HCT116 (cell line): Measurements from ENCODE around the gene AXL. TPM values are rescaled to one million over a fixed set of nuclear protein-coding genes. Genes with fewer than 3 reads are reported as not detected.

Experiments used
- ATAC-seq: fragments of 200-7000 bp; cut with Tn5 transposase; 2 replicates; pipeline ENCODE4 v1.9.1; 2020; ENCODE audit warnings: mild to moderate bottlenecking, moderate library complexity
- BruUV-seq: library from RNA; stranded (reverse); fragments of 400-500 nt; replicated peaks from 2 replicates; lab custom pipeline; 2021; lab: Mats Ljungman, UMichigan
- CTCF ChIA-PET: fragments of 300-600 bp; sonication (Branson Sonifier 250); formaldehyde crosslinking; loops from one replicate; lab custom pipeline; 2021; ENCODE audit warnings: antibody characterized with exemption; lab: Charles Lee
- POLR2A ChIA-PET: fragments of 300-600, 350-600 bp; sonication (Branson Sonifier 250); formaldehyde crosslinking; loops from one replicate; lab custom pipeline; 2021; ENCODE audit warnings: antibody characterized with exemption; lab: Charles Lee
- RAD21 ChIA-PET, 2 experiments: fragments of 300-600 bp; sonication (Branson Sonifier 250); formaldehyde crosslinking; loops; one replicate each; lab custom pipeline; 2023; ENCODE audit warnings: low total read pairs in 2 of 2; ENCODE audit not compliant: uncharacterized antibody in 2 of 2, unreplicated experiment in 2 of 2, low non-redundant PET in 1 of 2; lab: Charles Lee
- DNase-seq: peaks from one replicate; pipeline ENCODE4 v3.0.0-alpha.2; 2010; ENCODE audit warnings: low read depth, low spot score
- H2AFZ ChIP-seq: fragments of 200-600 bp; shearing (Covaris generic), sonication (generic); 2 replicates; pipeline ENCODE4 v1.6.1; 2017; ENCODE audit warnings: low read depth, mixed run types, mixed read lengths, antibody characterized with exemption, low read length; ENCODE audit not compliant: poor library complexity, severe bottlenecking
- H3K27ac ChIP-seq: 2 replicates; pipeline ENCODE4 v1.5.1; 2012; ENCODE audit warnings: low read depth, low read length
- H3K27me3 ChIP-seq: fragments of 200-600 bp; sonication (generic); 2 replicates; pipeline ENCODE4 v1.6.1; 2016; ENCODE audit warnings: mixed run types, low read length, mixed read lengths; ENCODE audit not compliant: insufficient read depth
- H3K36me3 ChIP-seq, 2 experiments: fragments of 200-500 bp in 1 of 2; fragments of 200-600 bp in 1 of 2; sonication (Bioruptor generic) in 1 of 2; sonication (generic) in 1 of 2; 2 replicates each; pipeline versions ENCODE4 v1.5.1 to v1.6.1; 2014 to 2016; ENCODE audit warnings: low read length in 2 of 2, inconsistent platforms in 1 of 2, mixed read lengths in 1 of 2, mixed run types in 1 of 2; ENCODE audit not compliant: insufficient read depth in 2 of 2, control insufficient read depth in 1 of 2
- H3K4me1 ChIP-seq, 2 experiments: fragments of 200-600 bp in 1 of 2; sonication (generic) in 1 of 2; 2 replicates each; pipeline versions ENCODE4 v1.5.1 to v1.6.1; 2012 to 2017; ENCODE audit warnings: low read length in 2 of 2, inconsistent platforms in 1 of 2, mild to moderate bottlenecking in 1 of 2, mixed read lengths in 1 of 2, mixed run types in 1 of 2, moderate library complexity in 1 of 2; ENCODE audit not compliant: insufficient read depth in 2 of 2, control insufficient read depth in 1 of 2
- H3K4me2 ChIP-seq: fragments of 200-600 bp; sonication (generic); 2 replicates; pipeline ENCODE4 v1.6.1; 2017; ENCODE audit warnings: mixed run types, low read length, mixed read lengths
- H3K4me3 ChIP-seq, 2 experiments: fragments of 200-600 bp in 1 of 2; sonication (generic) in 1 of 2; replicated peaks in 1 of 2; 2 replicates each; pipeline ENCODE4 v1.5.1; 2011 to 2016; ENCODE audit warnings: low read length in 2 of 2, control low read depth in 1 of 2, low read depth in 1 of 2, mild to moderate bottlenecking in 1 of 2, mixed read lengths in 1 of 2, mixed run types in 1 of 2
- H3K79me2 ChIP-seq: fragments of 200-600 bp; sonication (generic); 2 replicates; pipeline ENCODE4 v1.6.1; 2017; ENCODE audit warnings: mild to moderate bottlenecking, mixed run types, low read length, moderate library complexity, mixed read lengths; ENCODE audit not compliant: insufficient read depth
- H3K9ac ChIP-seq: fragments of 200-600 bp; sonication (generic); 2 replicates; pipeline ENCODE4 v1.6.1; 2016; ENCODE audit warnings: low read length, mixed read lengths
- H3K9me2 ChIP-seq: fragments of 200-600 bp; sonication (generic), shearing (Covaris generic); 2 replicates; pipeline ENCODE4 v1.6.1; 2017; ENCODE audit warnings: mixed run types, mild to moderate bottlenecking, moderate library complexity; ENCODE audit not compliant: insufficient read depth
- H3K9me3 ChIP-seq, 2 experiments: fragments of 200-500 bp in 1 of 2; fragments of 200-600 bp in 1 of 2; sonication (Bioruptor generic) in 1 of 2; sonication (generic) in 1 of 2; 2 replicates each; pipeline ENCODE4 v1.6.1; 2014 to 2017; ENCODE audit warnings: low read length in 2 of 2, mixed read lengths in 2 of 2, inconsistent platforms in 1 of 2, low read depth in 1 of 2, mild to moderate bottlenecking in 1 of 2, mixed run types in 1 of 2, moderate library complexity in 1 of 2; ENCODE audit not compliant: control insufficient read depth in 1 of 2, insufficient read depth in 1 of 2
- H4K20me1 ChIP-seq: fragments of 200-600 bp; sonication (generic), shearing (Covaris generic); 2 replicates; pipeline ENCODE4 v1.6.1; 2017; ENCODE audit warnings: mixed run types, mild to moderate bottlenecking, moderate library complexity; ENCODE audit not compliant: insufficient read depth
- ATF3 ChIP-seq: IDR thresholded peaks from 2 replicates; pipeline ENCODE4 v1.6.1; 2012
- CEBPB ChIP-seq: IDR thresholded peaks from 2 replicates; pipeline ENCODE4 v1.6.1; 2012; ENCODE audit warnings: low read depth
- EGR1 ChIP-seq: IDR thresholded peaks from 2 replicates; pipeline ENCODE4 v1.6.1; 2012; ENCODE audit warnings: low read depth
- ELF1 ChIP-seq: IDR thresholded peaks from 2 replicates; pipeline ENCODE4 v1.6.1; 2012; ENCODE audit warnings: low read depth, borderline replicate concordance
- EZH2phosphoT487 ChIP-seq: fragments of 200-600 bp; IDR thresholded peaks from 2 replicates; pipeline ENCODE4 v1.6.1; 2018; ENCODE audit warnings: antibody characterized with exemption, borderline replicate concordance
- FOSL1 ChIP-seq: IDR thresholded peaks from 2 replicates; pipeline ENCODE4 v1.6.1; 2012; ENCODE audit warnings: low read depth
- POLR2A ChIP-seq: IDR thresholded peaks from 2 replicates; pipeline ENCODE4 v1.7.0; 2011; ENCODE audit warnings: borderline replicate concordance; ENCODE audit not compliant: insufficient read depth, insufficient read length; ENCODE audit errors: extremely low read depth
- RAD21 ChIP-seq: IDR thresholded peaks from 2 replicates; pipeline ENCODE4 v1.6.1; 2012; ENCODE audit warnings: low read depth, mild to moderate bottlenecking
- SIN3A ChIP-seq: IDR thresholded peaks from 2 replicates; pipeline ENCODE4 v1.6.1; 2012; ENCODE audit warnings: low read depth
- SP1 ChIP-seq: IDR thresholded peaks from 2 replicates; pipeline ENCODE4 v1.6.1; 2012; ENCODE audit warnings: low read depth
- ZNF274 ChIP-seq: fragments of 200-500 bp; sonication (Bioruptor generic); IDR thresholded peaks from 2 replicates; pipeline ENCODE4 v1.6.1; 2014; ENCODE audit warnings: mild to moderate bottlenecking, low read depth, low read length, inconsistent platforms
- intact Hi-C: fragments of 100-400 bp; cut with micrococcal nuclease; formaldehyde crosslinking; loops from 2 replicates; pipeline ENCODE4 v1.10.0; 2022
- total RNA-seq: library from RNA; stranded (reverse); gene quantifications from one replicate; pipeline ENCODE4 v1.2.1, GENCODE V29; 2021; ENCODE audit not compliant: unreplicated experiment
- TF ChIP-seq, protein P1 (sequence below): IDR thresholded peaks from 2 replicates; pipeline ENCODE4 v1.6.1; 2011; ENCODE audit warnings: mild to moderate bottlenecking, low read length, moderate library complexity; ENCODE audit not compliant: insufficient replicate concordance; ENCODE audit errors: extremely low read depth
- TF ChIP-seq, protein P2 (sequence below), 3 experiments: fragments of 200-600 bp in 1 of 3; sonication (generic) in 1 of 3; IDR thresholded peaks in 2 of 3; conservative IDR thresholded peaks in 1 of 3; 2 replicates each; pipeline ENCODE4 v1.5.1; 2012 to 2017; ENCODE audit warnings: low read depth in 2 of 3, low read length in 2 of 3, antibody characterized with exemption in 1 of 3, borderline replicate concordance in 1 of 3, control low read depth in 1 of 3, mild to moderate bottlenecking in 1 of 3, mixed read lengths in 1 of 3, mixed run types in 1 of 3, moderate library complexity in 1 of 3; ENCODE audit not compliant: insufficient read depth in 1 of 3

AXL gene
- total RNA-seq, 1 experiment from 2014 or later: 47.4 TPM

- intact Hi-C loops: no loop called here
- ATAC-seq (no peak), DNase-seq (no peak)
- CTCF ChIA-PET: no interaction called here
- H3K79me2 ChIP-seq: no peaks in the 10 kb centered on the region
- no peak overlapping the region for H3K4me3 ChIP-seq
- no peak overlapping the region for H2AFZ ChIP-seq
- no peaks in the 10 kb centered on the region for H3K27me3 ChIP-seq
- no peaks in the 10 kb centered on the region for H3K9me3 ChIP-seq
- H3K9ac ChIP-seq: no peak overlapping the region
- POLR2A ChIA-PET: no interaction called here
- no peaks in the 10 kb centered on the region for H3K9me2 ChIP-seq
- RAD21 ChIA-PET: no interaction called here
- no peak overlapping the region for H3K4me2 ChIP-seq
- no TSS peak for BruUV-seq
- H3K36me3 ChIP-seq: peaks cover 0 to 25% of the 10 kb centered on the region in 2 experiments; a peak in 2 of 4 replicates
- peaks cover 8 to 17% of the 10 kb centered on the region in 2 experiments for H3K4me1 ChIP-seq
- H4K20me1 ChIP-seq: no peaks in the 10 kb centered on the region
- TF ChIP-seq ATF3: no peak
- TF ChIP-seq, protein P1, sequence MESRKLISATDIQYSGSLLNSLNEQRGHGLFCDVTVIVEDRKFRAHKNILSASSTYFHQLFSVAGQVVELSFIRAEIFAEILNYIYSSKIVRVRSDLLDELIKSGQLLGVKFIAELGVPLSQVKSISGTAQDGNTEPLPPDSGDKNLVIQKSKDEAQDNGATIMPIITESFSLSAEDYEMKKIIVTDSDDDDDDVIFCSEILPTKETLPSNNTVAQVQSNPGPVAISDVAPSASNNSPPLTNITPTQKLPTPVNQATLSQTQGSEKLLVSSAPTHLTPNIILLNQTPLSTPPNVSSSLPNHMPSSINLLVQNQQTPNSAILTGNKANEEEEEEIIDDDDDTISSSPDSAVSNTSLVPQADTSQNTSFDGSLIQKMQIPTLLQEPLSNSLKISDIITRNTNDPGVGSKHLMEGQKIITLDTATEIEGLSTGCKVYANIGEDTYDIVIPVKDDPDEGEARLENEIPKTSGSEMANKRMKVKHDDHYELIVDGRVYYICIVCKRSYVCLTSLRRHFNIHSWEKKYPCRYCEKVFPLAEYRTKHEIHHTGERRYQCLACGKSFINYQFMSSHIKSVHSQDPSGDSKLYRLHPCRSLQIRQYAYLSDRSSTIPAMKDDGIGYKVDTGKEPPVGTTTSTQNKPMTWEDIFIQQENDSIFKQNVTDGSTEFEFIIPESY: no peak
- TF ChIP-seq CEBPB: no peak
- TF ChIP-seq, protein P2, sequence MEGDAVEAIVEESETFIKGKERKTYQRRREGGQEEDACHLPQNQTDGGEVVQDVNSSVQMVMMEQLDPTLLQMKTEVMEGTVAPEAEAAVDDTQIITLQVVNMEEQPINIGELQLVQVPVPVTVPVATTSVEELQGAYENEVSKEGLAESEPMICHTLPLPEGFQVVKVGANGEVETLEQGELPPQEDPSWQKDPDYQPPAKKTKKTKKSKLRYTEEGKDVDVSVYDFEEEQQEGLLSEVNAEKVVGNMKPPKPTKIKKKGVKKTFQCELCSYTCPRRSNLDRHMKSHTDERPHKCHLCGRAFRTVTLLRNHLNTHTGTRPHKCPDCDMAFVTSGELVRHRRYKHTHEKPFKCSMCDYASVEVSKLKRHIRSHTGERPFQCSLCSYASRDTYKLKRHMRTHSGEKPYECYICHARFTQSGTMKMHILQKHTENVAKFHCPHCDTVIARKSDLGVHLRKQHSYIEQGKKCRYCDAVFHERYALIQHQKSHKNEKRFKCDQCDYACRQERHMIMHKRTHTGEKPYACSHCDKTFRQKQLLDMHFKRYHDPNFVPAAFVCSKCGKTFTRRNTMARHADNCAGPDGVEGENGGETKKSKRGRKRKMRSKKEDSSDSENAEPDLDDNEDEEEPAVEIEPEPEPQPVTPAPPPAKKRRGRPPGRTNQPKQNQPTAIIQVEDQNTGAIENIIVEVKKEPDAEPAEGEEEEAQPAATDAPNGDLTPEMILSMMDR (IDR thresholded peaks at IDR 0.05 in 2 of 3, conservative IDR thresholded peaks at IDR 0.05 in 1 of 3; ENCODE audit: borderline replicate concordance in 1 of 3, insufficient read depth in 1 of 3, low read depth in 2 of 3, low read length in 2 of 3): no peak
- TF ChIP-seq SIN3A: no peak
- no peak for TF ChIP-seq POLR2A
- TF ChIP-seq RAD21: no peak
- TF ChIP-seq SP1: no peak
- TF ChIP-seq ZNF274: no peak
- no peak for TF ChIP-seq ELF1
- TF ChIP-seq FOSL1: no peak
- TF ChIP-seq EGR1: no peak
- no peak for TF ChIP-seq EZH2phosphoT487
- TF ChIP-seq, all 23 proteins: peak for 0
- no peak overlapping the region for H3K27ac ChIP-seq
Observed at GRCh38 chr19:41233748-41234240, 14.8 kb downstream of the AXL start.
